Fibroblast of mammary gland (primary cell): Measurements from ENCODE around the gene DIP2C.

Experiments
- DNase-seq: peaks from one replicate; pipeline ENCODE4 v3.0.0-alpha.2; 2010; ENCODE audit warnings: low read depth
- H3K4me3 ChIP-seq: 2 replicates; pipeline ENCODE4 v1.5.1; 2011; ENCODE audit warnings: low read depth, mild to moderate bottlenecking, low read length, moderate library complexity; ENCODE audit not compliant: control insufficient read depth
- TF ChIP-seq, protein P1 (sequence below): conservative IDR thresholded peaks from 2 replicates; pipeline ENCODE4 v1.5.1; 2011; ENCODE audit warnings: low read depth, low read length, inconsistent platforms; ENCODE audit not compliant: control insufficient read depth, insufficient read depth

DIP2C gene

DNA sequence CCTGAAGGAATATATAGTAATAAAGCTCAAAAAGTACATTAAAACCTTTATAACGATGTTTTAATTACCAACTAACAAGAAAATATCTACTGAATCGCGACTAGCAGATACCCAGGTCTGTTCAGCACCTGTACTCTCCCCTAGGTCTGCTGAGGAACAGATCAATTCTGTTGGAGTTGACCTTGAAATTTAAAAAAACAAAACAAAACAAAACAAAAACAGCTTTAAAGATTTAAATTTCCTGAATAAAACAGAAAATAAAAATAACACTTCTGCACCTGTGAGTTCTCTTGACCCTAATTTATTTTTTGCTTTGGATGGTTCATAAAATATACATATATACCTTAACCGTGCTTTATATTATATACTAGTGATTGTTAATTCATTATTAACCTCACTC, 24.6 kb downstream of the DIP2C start:
- no peak for DNase-seq
- no peak overlapping the region for H3K4me3 ChIP-seq
- TF ChIP-seq, protein P1, sequence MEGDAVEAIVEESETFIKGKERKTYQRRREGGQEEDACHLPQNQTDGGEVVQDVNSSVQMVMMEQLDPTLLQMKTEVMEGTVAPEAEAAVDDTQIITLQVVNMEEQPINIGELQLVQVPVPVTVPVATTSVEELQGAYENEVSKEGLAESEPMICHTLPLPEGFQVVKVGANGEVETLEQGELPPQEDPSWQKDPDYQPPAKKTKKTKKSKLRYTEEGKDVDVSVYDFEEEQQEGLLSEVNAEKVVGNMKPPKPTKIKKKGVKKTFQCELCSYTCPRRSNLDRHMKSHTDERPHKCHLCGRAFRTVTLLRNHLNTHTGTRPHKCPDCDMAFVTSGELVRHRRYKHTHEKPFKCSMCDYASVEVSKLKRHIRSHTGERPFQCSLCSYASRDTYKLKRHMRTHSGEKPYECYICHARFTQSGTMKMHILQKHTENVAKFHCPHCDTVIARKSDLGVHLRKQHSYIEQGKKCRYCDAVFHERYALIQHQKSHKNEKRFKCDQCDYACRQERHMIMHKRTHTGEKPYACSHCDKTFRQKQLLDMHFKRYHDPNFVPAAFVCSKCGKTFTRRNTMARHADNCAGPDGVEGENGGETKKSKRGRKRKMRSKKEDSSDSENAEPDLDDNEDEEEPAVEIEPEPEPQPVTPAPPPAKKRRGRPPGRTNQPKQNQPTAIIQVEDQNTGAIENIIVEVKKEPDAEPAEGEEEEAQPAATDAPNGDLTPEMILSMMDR = no peak

DNA sequence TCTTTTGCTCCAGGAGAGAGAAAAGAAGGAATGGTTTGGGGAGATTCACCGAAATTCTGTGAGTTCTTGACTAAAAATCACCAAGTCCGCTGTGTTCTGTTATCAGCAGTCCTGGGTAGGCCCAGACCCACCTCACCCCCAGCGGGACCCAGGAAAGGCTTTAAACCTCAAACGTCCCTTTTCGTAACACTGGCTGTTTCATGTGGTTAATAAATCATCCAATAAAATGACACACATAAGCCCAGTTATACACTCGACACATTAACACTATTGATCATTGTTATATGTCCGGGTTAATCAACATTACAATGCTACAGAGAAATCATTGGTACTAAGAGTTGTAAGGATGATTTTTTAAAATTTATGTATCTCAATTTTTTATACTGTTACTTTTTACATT, 25.2 kb downstream of the DIP2C start:
- TF ChIP-seq, protein P1 = no peak

DNA sequence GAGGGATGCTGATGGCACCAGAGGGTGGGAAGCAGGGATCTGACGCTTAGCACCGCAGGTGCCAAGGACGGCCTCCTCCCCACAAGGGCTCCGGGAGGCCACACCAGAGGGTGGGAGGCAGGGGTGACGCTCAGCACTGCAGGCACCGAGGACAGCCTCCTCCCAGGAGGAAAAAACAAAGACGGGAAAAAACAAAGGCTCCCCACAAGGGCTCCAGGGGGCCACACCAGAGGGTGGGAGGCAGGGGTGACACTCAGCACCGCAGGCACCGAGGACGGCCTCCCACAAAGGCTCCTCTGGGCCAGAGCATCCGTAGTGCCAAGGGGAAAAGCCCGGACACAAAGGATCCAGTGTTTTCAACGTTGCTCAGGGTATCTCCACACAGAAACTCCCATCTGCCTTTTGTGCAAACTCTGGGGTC, 25.6 kb downstream of the DIP2C start:
- H3K4me3 ChIP-seq = no peak overlapping the region
- TF ChIP-seq, protein P1 = no peak
- DNase-seq = no peak

More for the DNA sequence above, 25.2 kb downstream of the DIP2C start:
- H3K4me3 ChIP-seq = no peak overlapping the region
- DNase-seq = no peak

DNA sequence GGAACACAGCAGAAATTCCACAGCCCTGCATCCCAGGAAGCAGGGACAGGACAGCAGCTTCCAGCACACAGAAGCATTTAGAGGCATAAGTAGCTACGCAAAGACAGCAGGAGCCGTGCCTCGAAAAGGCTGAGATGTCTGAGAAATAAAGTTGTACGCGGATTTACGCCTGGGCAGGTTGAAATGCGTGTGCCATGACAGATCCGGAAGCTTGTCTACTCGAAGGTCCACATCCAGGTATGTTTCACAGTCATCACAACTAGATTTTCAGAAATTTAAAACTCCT, 26.1 kb downstream of the DIP2C start:
- no peak for DNase-seq
- no peak overlapping the region for H3K4me3 ChIP-seq
- TF ChIP-seq, protein P1 = no peak

DNA sequence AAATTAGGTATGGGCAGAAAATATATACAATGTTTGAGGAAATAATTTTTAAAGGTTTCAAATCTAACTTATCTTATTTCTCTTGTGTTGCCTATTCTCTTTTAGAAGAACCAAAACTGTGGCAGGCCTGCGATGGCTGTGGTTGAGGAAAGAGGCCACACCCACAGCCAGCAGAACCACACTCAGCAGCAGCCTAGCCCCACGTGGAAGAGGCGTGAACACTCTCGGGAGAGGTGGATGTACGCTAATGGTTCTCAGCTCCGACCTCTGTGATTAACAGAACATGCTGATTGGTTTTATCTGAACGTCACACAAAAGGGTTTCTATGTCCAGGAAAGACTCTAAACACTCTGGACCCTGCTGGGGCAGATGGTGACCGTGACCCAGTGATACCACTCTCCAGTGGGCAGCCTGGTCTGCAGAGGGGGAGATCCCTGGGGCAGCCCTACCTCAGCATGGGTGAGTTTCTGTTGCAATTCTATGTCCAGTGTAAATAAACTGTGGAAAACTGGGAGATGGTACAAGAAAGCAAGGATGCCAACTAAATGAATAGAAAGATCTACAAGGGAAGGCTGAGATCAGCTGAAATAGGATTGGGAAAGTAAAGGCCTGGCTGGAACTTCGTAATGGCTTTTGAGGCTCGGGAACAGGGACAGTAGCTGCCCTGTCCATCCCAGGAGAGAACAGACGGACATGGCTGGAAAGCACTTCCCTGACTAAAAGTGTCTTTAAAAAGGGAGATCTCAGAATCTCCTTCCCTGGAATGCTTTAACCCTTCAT, 26.6 kb downstream of the DIP2C start:
- TF ChIP-seq, protein P1 = no peak
- DNase-seq = no peak
- no peak overlapping the region for H3K4me3 ChIP-seq

DNA sequence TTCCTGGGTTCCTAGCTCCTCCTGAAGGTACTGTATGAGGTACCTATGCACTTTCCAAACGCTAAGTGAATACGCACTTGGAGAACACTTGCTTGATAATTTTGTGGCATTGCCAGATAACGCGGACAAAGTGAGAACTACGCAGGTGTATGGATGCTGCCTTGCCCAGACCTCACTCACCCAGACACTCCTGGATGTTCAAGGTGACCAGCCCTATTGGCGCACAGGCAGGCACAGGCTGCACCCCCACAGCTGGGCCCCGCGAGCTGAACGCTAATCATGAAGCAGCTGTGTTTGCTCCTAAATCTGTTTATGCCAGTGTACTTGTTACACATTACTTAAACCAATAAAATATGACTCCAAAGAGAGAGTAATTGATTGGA, 27.3 kb downstream of the DIP2C start:
- TF ChIP-seq, protein P1 = no peak
- H3K4me3 ChIP-seq = no peak overlapping the region
- no peak for DNase-seq
